ENCODE data around the gene PYDC1.
"Not testable (repeated sequence)": the region's sequence is repeated elsewhere in the genome, so short reads cannot be mapped to it uniquely, and the experiment has no call there.

Gene PYDC1
- 0 to 0.04 reads per million in 2 donors for total RNA-seq

DNA sequence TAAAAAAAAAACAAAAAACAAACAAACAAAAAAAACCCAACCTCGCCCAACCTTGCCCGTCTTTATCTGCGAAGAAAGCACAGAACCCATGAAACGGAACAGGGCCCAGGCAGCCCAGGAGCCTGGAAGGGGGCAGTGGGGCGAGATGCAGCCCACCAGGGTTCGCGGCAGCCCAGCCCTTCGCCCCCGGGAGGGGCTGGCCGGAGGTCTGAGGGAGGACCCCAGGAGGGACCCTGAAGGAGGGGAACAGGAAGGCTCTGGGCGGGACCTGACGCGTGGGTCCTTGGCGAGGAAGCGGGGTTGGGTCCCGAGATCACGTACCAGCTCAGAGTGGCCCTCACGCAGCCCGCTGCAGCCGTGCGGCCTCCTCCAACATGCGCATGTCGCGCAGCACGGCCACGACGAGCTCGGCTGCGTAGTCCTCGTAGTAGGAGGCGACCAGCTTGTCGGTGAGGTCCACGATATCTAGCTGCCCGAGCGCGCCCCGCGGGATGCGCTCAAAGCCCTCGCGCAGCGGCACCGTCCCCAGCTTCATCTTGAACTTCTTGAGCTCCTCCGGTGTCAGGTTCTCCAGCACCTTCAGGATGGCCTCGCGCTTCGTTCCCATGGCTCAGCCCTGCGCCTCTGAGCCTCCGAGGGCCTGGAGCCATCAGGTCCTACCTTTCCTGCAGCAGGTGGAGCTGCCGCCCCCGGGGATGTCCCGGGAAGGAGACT is at the start of gene PYDC1:
Gene PYDC1 (minus strand): TSS at position 714 of the 714 bp plus-strand sequence. CDS start 107 bp downstream, at position 607.
- DNase-seq: no peak

DNA sequence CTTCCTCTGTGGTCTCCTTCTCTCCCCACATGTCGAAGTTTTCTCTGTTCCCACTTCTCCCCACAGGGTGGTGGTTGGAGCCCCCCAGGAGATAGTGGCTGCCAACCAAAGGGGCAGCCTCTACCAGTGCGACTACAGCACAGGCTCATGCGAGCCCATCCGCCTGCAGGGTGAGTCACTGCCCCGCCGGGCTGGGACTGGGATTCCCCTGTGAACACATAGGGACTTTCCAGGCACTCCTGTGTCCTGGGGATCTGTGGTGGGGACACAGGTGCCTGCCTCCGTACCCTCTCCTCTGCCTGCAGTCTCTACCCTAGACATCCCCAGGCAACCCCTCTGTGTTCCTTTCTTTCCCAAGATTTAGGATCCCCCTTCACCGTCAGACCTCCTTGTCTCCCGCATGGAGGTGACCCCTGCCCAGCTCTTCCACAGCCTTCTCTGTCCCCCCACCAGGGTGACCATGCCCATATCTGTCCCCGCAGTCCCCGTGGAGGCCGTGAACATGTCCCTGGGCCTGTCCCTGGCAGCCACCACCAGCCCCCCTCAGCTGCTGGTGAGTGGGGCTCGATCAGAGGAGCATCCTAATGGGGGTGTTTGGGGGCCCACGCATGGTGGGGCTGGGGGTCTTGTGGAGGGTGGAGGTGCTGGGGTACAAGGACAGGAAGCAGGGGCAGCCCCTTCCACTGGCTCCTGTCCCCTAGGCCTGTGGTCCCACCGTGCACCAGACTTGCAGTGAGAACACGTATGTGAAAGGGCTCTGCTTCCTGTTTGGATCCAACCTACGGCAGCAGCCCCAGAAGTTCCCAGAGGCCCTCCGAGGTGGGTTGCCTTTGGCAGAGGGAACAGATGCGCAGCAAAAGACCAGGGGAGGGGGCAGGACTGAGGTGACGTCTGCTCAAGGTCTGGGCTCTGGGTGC is 48.7 kb upstream of the PYDC1 start:
- peak; percentile 59 for DNase-seq

DNA sequence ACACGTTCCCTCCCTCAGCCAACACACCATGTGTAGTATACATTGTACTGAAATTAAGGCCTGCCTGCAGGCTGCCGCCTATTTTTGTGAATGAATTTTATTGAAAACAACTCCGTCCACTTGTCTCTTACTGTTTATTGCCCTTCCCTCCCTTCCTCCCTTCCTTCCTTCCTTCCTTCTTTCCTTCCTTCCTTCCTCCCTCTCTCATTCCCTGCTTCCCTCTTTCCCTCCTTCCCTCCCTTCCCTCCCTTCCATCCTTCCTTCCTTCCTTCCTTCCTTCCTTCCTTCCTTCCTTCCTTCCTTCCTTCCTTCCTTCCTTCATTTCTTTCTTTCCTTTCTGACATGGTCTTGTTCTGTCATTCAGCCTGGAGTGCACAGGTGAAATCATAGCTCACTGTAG is 45.1 kb upstream of the PYDC1 start:
- no peak for DNase-seq

DNA sequence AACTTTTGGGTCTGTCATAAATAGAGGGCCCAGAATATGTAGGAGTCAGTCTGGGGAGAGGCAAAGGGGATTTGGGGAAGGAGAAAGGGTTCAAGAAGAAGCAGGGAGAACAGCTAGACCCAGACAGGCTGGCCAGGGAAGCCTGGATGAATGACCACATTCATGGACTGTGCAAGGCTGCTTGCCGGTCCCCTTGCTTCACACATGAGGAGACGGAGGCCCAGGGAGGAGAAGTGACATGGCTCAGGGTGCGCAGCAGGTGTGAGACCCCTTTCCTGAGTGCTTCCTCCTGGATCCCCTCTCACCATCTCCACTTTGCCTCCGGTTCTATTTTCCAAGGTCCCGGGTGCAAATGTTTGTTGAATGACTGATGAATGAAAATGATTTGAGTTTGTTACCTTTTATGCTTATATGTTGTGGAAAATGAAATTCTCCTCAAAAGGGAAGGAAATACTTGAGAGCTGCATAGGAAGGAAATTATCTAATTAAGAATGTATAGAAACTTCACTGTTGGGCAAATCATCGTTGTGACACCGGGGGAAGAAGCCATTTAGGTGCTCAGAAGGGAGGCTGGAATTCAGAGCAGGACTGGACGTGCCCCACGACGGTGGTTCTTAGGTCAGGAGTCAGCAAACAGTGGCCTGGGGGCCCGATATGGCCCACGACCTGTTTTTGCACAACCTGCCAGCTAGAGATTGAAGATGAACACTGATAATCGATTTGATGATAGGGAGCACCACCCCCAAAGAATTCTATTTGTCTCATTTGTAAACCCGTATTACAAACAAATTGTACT is 43.4 kb upstream of the PYDC1 start:
- DNase-seq: no peak

DNA sequence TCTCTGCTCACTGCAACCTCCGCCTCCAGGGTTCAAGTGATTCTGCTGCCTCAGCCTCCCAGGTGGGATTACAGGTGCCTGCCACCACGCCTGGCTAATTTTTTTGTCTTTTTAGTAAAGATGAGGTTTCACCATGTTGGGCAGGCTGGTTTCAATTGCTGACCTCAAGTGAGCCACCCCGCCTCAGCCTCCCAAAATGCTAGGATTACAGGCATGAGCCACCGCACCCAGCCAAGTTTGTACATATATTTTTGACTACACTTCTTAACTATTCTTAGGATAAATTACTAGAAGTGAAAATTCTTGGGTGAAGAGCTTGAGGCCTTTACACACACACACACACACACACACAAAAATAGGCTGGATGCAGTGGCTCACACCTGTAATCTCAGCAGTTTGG is 41.4 kb upstream of the PYDC1 start:
- DNase-seq: no peak

DNA sequence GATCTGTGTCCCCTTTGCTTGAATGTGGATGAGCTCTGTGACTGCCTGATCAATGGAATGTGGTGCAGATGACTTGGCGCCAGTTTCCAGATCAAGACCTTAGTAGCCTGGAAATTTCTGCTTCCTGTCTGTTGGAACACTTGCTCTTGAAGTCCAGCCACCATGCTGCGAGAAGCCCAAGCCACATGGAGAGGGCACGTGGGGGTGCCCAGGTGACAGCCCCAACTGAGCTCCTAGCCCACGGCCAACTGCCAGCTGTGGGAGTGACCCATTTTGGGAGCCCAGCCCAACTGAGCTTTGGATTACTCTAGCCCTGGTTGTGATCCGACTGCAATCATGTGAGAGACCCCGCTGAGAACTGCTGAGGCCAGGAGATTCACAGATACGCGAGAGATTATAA is 39.5 kb upstream of the PYDC1 start:
- no peak for DNase-seq

DNA sequence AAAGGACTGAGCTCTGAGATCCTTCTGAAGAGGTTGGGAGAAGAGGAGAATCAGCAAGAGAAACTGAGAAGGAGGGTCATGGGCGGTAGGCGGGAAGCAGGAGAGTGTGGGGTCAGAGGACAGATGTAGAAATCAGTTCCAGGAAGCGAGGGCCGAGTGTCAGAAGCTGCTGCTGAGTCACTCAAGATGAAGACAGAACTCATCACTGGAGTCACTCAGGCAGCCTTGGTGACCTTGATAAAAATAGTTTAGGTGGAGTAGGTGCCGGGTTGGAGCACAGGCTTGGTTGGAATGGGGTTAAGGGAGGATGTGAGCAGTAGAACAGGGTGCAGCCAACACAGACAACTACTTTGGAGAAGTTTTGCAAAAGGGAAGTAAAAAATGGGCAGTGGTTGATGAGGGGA is 36.7 kb upstream of the PYDC1 start:
- DNase-seq: no peak

DNA sequence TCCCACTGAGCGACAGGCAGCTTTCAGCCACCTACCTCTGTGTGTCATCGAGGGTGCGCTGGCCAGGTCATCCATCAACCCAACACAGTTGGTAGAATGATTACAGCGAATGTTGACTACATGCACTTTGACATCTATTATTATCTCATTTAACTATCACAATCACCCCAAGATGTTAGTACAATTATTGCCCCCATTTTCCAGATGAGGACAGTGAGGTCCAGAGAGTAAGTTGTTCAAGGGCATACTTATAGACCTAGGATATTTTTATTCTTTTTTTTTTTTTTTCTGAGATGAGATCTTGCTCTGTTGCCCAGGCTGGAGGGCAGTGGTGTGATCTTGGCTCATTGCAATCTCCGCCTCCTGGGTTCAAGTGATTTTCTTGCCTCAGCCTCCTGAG is 34.5 kb upstream of the PYDC1 start:
- DNase-seq: no peak

DNA sequence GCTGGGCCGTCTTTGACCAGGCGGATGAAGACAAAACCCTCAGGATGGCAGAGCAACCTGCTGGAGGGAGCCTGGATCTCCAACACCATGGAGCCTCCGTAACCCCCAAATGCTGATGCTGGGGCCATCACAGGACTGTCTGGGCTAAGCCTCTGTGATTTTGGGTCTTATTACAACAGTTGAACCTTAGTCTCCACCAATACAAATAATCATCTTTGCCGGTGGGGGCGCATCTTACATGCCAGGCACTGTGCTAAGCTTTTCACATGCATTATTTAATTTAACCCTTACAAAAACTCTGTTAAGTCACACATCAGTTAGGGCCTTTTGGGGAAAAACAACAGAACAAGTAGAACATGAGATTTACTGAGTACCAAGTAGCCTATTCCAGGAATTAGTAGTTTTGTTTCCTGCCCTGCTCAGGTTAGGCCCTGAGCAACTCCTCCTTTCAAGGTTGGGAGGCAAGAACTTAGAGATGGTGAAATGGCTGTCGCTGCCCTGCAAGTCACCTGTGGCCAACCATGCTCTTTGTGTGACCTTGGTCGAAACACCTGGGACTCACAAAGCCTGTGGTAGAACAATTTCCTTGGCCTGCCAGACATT is 33.9 kb upstream of the PYDC1 start:
- no peak for DNase-seq

DNA sequence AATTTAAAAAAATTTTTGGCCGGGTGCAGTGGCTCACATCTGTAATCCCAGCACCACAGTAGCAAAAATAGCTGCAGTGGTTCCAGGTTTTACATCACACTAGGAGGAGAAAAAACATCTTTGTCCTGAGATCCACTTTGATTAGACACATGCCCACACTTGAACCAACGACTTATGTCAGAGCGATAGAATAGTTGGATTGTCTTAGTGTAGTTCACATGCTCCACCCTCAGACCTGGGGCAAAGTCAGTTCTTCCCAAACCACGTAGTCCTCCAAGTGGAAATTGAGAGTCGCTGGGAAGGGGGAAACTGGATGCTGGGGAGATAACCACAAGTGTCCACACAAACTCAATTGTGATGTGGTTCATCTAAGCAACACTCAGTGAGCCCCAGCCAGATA is 31.4 kb upstream of the PYDC1 start:
- no peak for DNase-seq

DNA sequence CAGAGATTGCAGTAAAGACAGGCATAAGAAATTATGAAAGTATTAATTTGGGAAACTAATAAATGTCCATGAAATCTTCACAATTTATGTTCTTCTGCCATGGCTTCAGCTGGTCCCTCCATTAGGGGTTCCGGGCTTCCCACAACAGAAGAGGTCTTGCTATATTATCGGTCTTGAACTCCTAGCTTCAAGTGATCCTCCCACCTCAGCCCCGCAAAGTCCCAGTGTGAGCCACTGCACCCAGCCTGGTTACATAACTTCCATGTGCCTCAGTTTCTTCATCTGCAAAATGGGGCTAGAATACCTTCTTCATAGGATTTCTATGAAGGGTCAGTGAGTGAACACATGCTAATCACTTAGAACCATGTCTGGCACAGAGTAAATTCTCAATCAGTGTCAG is 29.4 kb upstream of the PYDC1 start:
- no peak for DNase-seq

DNA sequence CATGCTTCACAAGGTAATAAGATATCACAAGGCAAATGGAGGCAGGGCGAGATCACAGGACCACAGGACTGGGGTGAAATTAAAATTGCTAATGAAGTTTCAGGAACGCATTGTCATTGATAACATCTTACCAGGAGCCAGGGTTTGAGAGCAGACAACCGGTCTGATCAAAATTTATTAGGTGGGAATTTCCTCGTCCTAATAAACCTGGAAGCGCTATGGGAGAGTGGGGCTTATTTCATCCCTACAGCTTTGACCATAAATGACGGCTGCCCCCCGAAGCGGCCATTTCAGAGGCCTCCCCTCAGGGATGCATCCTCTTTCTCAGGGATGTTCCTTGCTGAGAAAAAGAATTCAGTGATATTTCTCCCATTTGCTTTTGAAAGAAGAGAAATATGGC is 28.7 kb upstream of the PYDC1 start:
- DNase-seq: not testable (repeated sequence)

DNA sequence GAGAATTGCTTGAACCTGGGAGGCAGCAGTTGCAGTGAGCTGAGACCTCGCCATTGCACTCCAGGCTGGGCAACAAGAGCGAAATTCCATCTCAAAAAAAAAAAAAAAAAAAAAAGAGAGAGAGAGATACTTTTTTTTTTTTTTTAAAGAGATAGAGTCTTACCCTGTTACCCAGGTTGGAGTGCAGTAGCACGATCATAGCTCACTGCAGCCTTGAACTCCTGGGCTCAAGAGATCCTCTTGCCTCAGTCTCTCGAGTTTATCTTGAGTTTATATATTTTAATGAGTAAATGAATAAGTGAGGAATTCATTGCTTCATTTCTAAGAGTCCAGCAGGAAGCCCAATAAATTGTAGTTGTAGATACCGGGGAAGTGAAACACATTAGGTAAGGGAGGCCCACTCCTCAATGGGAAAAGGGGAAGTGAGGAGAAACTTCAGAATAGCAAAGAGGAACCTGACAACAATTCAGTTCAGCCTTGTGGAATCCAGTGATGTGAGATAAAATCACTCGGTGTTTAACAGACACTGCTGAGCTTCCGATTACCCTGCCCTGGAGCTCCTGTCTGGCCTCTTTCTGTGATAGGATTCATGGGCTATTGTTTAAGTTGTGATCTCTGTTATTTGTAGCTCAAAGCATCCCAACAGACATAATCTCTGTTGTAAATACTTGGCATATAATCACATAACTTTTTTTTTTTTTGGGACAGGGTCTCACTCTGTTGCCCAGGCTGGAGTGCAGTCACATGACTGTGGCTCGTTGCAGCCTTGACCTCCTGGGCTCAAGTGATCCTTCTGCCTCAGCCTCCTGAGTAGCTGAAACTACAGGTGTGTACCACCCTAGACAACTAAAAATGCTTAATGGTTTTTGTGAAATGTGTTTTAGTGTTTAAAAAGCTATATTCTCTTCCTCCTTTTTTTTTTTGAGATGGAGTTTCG is 27.1 kb upstream of the PYDC1 start:
- no peak for DNase-seq

DNA sequence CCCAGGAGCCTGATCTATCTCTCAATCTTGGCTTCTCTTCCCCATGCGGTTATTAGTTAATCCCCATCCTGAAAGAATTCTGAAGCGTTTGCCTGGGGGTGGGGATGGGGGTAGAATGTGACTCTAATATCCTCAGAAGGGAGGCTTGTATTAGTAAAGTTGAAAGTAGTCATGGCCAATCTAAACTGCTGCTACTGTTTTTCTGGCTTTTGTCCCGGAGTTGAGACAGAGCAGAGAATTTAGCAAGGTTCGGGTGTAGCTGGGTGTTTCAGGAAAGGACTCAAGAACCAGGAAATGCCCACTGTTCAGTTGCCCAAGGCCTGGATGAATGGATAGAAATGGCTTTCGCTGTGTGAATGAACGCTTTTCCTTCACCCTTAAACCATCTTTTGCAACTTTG is 25.3 kb upstream of the PYDC1 start:
- no peak for DNase-seq

DNA sequence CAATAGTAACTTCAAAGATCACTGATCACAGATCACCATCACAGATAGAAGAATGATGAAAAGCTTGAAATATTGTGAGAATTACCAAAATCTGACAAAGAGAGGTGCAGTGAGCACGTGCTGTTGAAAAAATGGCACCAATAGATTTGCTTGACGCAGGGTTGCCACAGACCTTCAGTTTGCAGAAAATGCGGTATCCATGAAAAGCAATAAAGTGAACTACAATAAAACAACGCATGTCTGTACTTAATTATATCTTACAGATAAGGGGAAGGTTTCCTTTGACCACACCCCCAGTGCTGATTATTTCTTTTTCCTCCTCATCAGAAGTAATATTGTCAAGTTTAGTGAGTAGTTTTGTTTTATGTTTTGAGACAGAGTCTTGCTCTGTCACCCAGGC is 21.1 kb upstream of the PYDC1 start:
- DNase-seq: no peak

DNA sequence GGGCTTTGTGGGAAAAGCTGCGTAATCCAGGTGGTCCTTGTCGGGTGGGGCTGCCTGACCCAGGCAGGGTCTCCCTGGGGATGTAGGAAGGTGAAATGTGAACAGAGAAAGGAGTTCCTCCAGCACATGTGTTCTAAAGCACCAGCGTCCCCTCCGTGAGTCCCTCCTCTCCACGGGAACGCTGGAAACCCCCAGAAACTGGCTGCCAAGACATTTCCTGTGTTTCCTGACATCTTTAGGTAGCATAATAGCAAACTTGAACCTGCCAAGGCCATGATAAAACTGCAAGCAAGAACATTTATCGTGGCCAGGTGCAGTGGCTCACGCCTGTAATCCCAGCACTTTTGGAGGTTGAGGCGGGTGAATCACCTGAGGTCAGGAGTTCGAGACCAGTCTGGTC is 12.6 kb upstream of the PYDC1 start:
- no peak for DNase-seq

DNA sequence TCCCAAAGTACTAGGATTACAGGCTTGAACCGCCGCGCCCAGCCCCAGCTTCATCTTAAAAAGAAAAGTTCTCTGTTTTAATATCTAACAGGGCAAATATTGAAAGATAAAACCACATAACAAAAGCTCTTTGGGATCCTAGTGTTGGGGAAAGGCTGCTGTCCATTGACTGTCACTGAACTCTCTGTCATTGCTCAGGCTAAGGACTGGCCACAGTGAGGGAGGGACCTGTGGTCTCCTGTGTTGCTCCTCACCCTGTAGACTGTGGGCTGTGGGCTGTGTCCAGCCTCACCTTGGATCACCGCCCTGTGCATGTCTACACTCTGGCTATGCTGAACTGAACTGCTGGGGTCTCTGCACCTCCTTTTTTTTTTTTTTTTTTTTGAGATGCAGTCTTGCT is 11.3 kb upstream of the PYDC1 start:
- DNase-seq: no peak

DNA sequence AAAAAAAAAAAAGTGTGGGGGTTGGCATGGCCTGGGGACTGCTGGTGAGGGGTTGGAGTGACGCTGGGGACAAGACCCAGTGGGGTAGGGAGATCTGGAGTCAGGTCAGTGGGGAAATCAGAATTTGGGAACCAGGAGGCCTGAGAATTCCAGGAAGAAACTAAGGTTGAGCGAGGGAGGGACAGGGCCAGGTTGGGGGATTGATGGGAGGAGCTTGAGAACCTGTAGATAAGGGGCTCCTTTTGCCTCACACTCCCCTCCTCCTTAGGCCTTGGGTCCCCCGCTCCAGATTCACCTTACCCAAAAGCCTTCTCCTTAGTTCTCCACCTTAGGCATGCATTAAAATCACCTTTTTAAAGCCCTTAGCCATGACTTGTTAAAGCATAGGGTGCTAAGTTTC is 8.3 kb upstream of the PYDC1 start:
- no peak for DNase-seq

DNA sequence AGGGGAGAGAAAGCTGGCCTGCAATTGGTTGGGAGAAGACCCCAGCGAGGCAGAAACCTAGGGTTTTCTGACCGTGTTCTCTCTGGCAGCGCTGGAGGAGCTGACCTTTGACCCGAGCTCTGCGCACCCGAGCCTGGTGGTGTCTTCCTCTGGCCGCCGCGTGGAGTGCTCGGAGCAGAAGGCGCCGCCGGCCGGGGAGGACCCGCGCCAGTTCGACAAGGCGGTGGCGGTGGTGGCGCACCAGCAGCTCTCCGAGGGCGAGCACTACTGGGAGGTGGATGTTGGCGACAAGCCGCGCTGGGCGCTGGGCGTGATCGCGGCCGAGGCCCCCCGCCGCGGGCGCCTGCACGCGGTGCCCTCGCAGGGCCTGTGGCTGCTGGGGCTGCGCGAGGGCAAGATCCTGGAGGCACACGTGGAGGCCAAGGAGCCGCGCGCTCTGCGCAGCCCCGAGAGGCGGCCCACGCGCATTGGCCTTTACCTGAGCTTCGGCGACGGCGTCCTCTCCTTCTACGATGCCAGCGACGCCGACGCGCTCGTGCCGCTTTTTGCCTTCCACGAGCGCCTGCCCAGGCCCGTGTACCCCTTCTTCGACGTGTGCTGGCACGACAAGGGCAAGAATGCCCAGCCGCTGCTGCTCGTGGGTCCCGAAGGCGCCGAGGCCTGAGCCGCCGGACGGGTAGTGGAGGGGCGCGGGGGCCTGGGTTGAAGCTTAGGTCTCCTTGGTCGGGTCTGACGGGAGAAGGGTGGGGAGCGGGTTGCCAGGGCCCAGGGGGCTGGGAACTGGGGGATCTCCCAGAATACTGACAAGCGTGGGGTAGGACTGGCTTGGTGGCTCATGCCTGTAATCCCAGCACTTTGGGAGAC is 7.4 kb upstream of the PYDC1 start:
- DNase-seq: no peak

DNA sequence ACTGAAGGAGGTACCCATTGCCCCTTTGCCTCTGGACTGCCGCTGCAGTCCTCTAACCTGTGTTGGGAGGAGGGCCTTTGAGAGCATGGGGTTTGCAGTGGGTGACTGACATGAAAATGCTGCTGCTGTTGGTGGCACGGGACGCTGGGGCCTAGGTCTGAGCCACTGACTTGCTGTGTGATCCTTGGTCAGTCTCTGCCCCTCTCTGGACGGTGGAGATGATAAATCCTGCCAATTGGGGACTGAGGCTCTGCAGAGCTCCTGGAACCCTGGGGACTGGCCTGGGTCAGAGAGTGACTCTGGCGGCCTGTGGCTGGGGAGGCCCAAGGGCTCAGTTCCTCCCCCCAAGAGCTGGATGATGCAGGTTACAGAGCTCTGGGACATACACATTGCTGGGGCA is 6.1 kb upstream of the PYDC1 start:
- no peak for DNase-seq

Measured in activated gamma-delta T cell (primary cell).